Activated T-cell treated with anti-CD3 and anti-CD28 coated beads for 48 hours (primary cell): Measurements from ENCODE around the gene CNTNAP5.

ENCODE experiments used
- DNase-seq: peaks from one replicate; pipeline ENCODE4 v3.0.0-alpha.2; 2020; ENCODE audit warnings: low read depth

The CNTNAP5 gene

DNA sequence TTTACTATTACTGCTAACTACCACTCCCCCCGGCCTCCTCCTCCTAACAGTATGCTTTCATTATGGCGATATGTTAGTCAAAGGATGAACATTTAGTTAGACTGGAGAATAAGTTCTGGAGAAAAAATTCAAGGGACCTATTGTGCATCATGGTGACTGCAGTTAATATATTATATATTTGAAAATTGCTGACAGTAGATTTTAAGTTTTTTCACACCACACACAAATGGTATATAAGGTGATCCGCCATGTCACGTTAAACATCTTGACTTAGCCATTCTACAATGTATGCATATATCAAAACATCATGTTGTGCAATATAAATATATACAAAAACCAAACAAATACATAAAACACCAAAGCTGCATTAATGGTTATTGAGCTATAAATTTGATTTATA is 873.7 kb downstream of the CNTNAP5 start:
- no peak for DNase-seq

GRCh38 chr2:124908411-124908810 is 883.3 kb downstream of the CNTNAP5 start:
- DNase-seq, result no peak

DNA sequence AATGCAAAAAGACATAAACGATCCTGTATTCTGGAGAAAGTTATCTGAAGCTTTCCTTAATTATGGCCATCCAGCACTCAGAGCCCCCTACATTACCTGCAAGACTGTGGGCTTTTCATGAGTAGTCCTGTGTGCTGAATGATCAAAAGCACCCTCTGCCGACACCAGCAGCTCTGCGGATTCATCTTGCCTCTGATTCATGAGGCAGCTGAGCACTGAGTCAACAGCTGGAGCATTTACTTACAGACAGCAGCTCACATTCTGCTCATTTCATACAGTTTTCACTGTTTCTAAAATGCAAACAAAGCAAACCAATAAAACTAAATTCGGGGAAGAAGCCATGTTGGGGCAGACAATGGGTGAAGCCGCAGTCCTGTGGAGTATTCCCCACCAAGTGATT is 886.5 kb downstream of the CNTNAP5 start:
- DNase-seq, result no peak

DNA sequence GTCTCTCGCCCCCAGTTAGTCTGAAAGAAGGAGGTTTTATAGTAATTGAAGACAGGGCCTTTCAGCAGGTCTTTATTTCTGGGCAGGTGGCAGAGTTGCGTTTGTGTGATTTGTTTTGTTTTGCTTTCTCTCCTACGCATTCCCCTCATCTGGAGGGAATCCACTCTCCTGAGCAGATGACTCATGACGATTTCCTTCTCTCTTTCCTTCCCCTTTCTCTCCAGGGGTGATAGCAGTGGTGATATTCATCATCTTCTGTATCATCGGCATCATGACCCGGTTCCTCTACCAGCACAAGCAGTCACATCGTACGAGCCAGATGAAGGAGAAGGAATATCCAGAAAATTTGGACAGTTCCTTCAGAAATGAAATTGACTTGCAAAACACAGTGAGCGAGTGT is 888.8 kb downstream of the CNTNAP5 start:
- no peak for DNase-seq

GRCh38 chr2:124915567-124915966 is 890.5 kb downstream of the CNTNAP5 start:
- DNase-seq, result no peak

- DNase-seq, result no peak
Measured at GRCh38 chr2:124919296-124919695, 894.2 kb downstream of the CNTNAP5 start.

DNA sequence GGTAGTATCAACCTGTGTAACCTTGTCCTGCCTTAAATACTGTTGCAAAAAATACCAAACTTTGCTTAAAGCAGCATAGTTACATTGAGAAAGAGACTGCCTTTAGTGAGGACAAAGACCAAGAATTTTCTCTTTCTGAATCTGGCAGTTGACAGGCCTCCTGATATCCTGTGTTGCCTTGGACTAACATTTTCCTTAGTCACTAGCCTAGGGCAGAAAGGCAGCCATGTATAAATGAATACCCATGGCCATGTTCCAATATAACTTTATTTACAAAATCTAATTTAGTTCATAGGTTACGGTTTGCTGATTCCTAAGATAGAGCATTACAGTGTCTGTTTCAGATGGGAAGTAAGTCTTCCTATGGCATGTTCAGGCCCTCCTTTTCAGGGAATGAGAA is 895.4 kb downstream of the CNTNAP5 start:
- DNase-seq, result no peak

DNA sequence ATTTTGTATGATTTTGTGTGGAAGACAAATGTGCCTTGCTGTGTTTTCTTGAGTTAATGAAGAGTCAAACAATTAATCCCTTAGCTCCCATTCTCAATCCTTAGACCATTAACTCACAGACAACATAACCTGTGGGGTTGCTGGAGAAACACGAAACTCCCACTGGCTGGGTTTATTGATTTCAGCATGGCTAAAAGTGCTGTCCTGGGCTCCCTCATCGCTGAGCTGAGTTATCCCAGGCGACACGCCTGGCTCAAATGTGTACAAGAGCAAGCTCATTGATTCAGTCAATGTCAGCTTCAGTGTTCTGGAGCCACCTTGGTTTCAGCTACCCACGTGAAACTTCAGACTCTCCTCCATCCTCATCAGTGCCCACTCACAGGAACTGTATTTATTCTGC is 896.1 kb downstream of the CNTNAP5 start:
- no peak for DNase-seq

DNA sequence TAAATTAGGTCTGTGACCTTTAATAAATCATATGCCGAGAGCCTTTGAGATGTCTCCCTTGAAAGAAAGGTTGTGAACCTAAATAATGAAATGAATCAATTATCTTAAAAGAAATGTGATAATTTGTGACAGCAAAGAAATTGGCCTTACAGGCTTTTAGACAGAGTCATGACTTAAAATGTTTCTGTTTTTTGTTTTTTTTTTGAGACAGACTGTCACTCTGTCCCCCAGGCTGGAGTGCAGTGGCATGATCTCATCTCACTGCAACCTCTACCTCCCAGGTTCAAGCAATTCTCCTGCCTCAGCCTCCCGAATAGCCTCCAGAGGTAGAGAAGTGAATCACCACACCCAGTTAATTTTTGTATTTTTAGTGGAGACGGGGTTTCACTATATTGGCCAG is 898.0 kb downstream of the CNTNAP5 start:
- DNase-seq, result no peak

- no peak for DNase-seq
Measured at GRCh38 chr2:124933883-124934282, 908.8 kb downstream of the CNTNAP5 start.

DNA sequence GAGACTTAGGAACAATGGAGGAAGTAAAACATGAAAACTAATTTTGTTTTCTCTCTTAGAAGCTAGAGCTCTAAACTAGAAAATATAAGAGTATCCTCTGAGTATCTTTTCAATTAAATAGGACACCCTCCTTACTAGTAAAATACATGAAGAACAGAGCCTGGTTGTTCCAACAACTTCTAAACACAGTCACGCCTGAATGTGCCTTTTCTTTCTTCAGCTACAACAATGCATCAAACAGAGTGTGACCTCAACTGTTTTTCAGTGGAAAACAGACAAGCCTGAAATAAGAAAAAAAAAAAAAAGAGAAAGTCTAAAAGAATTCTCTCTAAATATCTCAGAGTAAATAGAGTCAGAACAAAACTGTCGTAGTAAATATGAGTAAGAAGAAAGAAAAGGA is 928.8 kb downstream of the CNTNAP5 start:
- no peak for DNase-seq

- DNase-seq, result no peak
Measured at GRCh38 chr2:124959581-124959980, 934.5 kb downstream of the CNTNAP5 start.

GRCh38 chr2:124961132-124961531 is 936.0 kb downstream of the CNTNAP5 start:
- no peak for DNase-seq
